GM18505 (cell line): ENCODE data around the gene ST3GAL5.

ENCODE experiments used
- ATAC-seq: cut with Tn5 transposase; IDR thresholded peaks from one replicate; pipeline ENCODE4 v1.9.1; 2021; ENCODE audit not compliant: unreplicated experiment
- POLR2A ChIP-seq: IDR thresholded peaks from 4 replicates; pipeline ENCODE4 v1.6.1; 2011; ENCODE audit warnings: borderline replicate concordance; ENCODE audit not compliant: insufficient read depth, insufficient read length; ENCODE audit errors: extremely low read depth

The ST3GAL5 gene

DNA sequence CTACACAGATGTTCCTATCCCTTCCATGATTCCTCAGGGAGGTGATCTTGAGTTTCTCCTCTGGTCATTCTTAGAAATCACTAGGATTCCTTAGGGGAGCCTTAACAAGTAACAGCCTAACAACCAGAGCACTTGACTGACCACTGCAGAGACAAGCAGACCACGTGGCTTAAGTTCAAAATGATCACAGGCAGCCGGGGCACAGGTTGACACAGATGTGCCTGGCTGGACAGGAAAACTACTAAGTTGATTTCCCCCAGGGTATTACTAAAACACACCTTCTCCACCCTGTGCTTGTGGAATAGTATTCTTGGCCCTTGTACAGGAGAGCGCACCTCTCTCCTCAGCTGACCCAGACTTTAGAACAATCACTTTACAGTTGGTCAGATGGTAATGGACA is 29.9 kb downstream of the ST3GAL5 start:
- ATAC-seq = no peak
- no peak for TF ChIP-seq POLR2A

- no peak for TF ChIP-seq POLR2A
- ATAC-seq = no peak
These were observed 33.9 kb downstream of the ST3GAL5 start for GRCh38 chr2:85854897-85855296.

DNA sequence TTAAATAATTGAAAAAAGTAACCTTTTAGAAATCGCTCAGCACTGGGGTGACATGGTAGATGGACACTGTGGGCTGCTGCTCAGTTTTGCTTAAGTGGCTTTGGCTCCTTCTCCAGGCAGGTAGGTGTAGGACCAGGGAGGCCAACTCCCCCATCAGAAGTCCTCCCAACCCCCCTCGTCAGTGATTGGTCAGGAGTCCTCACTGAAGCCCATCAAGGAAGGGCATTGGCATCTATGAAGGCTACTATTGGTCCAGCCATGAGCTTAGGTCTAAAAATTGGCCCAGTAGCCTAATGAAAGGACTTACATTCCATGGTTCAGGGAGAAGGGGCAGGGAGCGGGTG is 34.7 kb downstream of the ST3GAL5 start:
- no peak for TF ChIP-seq POLR2A
- ATAC-seq = peak; percentile 21

- peak; percentile 48 for ATAC-seq
- no peak for TF ChIP-seq POLR2A
These were observed 35.2 kb downstream of the ST3GAL5 start for GRCh38 chr2:85853499-85854165.

DNA sequence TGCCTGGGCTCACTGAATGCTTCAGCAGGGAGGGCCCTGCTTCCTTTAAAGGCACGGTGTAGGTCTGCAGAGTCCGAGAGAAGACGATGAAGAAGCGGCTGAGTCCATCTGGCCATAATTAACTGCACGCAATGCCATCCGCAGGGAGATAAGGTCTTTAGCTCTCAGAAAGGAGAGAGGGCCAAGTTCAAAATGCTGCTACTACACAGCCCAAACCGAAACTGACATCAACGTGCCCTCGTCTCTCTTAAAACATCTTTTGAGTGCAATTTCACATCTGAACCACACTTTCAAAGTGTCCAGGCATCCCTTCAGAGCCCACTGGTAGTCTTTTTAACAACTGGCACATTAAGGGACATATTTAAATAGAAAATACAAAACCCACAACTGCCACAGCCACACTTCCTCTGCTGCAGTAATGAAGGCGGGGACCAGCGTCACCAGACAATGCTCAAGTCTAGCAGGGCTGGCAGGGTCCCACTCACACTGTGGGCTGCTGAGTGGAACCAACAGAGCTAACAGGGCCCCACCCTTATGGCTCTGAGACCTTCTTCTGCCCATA is 35.8 kb downstream of the ST3GAL5 start:
- peak; percentile 41 for TF ChIP-seq POLR2A
- ATAC-seq = peak; percentile 53

- ATAC-seq = no peak
- no peak for TF ChIP-seq POLR2A
These were observed 36.5 kb downstream of the ST3GAL5 start for GRCh38 chr2:85852152-85852840.

DNA sequence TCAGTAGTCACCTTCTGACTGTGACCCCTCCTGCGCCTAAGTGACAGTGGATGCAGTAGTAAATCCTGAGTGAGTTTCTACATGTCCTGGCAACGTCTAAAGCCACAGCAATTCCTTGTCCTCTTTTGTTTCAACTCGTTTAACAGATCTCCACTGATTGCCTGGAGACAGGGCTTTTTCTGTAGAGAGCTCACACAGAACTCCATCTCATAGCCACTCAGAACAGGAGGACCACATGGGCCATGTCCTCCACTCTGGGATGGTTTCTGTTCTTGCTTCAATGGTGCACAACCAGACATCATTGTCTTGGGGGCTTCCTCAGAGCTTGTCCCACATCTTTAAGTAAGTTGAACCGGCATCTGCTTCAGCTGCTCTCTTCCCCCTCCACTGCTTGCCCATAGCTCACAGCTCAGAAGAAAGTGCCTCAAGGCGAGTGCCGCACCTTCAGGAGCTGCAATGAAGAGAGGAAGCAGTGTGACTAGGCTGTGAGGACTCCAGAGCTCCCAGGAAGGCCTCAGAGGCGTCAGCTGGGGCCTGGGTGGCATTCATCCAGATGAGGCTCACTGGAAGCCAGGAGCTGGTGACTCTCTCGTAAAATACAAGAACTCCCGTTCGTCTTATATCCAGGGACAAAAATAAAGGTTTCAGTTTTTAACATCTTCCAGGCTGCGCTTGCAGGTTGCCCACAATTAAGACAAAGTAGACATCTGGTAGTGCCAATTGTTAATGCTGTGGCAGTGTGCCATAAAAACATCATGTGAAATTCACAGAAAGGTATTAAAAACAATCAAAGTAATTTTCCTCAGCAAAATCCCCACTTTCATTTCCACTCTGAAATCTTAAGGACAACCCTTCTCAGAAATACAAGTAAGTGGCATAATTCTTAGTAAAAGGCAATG is 37.3 kb downstream of the ST3GAL5 start:
- ATAC-seq = no peak
- no peak for TF ChIP-seq POLR2A

DNA sequence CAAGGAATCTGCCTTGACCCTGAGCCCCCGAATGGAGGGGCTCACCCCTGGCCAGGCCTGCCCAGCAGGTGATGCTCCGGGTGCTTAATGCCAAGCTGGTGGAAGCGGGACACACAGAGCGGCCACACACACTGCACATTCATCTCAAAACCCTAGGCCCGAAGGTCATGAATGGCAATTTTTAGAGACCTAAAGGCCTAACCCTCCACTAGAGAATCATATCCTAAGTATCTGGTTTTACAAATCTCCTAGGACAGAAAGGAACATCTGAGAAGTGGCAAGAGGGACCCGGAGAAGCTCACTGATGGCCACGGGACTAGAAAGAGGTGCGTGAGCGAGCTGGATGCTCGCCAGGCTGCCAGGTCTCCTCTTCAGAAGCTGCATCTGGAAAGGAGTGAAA is 38.3 kb downstream of the ST3GAL5 start:
- TF ChIP-seq POLR2A = no peak
- no peak for ATAC-seq

DNA sequence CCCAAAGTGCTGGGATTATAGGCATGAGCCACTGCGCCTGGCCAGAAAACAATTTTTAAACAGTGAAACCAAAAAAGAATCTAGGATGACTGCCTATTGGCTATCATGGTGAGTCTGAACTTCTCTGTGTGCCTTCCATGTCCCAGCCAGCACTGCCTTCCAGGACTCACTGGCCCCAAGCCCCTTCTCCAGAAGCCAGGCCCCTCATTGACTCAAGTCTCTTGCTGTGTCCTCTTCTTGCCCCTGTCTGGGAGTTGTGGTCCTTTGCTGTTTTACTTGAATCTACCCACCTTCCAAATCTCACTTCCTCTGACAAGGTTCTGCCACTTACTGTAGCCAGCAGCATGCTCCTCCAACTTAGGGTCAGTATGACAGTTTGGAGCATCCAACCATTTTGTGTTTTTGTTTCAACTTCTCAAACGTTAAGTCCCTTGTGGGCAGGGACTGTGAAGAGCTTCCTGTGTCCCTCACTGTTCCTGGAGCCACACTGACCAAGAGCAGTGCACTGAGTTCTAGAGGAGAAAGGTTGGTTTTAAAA is 41.7 kb downstream of the ST3GAL5 start:
- no peak for ATAC-seq
- no peak for TF ChIP-seq POLR2A

- no peak for TF ChIP-seq POLR2A
- no peak for ATAC-seq
These were observed 42.4 kb downstream of the ST3GAL5 start for GRCh38 chr2:85846411-85846810.

DNA sequence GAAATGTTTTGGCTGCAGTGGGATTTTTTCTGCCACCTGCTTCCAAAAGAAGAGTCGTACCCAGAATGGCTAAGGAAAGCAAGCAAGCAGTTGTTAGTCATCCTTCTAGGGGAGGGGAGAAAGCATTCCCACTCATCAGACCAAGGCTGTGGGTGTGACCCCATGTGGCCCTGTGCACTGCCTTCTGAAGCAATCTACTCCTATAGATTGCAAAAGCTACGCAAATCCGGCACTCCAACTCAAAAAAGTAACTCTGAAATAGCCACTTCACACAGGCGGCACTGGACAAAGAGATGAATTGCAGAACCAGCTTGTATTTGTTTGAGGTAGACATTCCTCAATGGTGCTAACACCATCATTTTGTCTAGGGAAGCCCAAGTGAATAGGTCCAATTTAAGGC is 44.3 kb downstream of the ST3GAL5 start:
- TF ChIP-seq POLR2A = no peak
- ATAC-seq = no peak

DNA sequence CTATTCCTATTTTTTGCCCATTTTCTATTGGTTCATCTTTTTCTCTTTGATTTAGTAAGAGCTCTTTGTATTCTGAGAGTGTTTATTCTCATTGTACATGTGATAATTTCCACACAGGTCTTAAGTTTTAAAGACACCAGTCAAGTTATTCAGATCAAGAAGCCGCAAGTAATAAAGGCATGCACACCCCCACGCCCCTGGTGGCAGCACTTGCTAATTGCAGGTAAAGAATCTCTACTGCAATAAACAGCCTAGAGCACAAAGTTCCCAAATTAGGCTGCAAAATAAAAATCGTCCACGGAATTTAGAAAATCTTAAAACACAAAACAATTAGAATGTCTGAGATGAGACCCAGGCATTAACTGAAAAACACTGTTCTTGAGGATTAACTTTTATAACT is 45.2 kb downstream of the ST3GAL5 start:
- no peak for TF ChIP-seq POLR2A
- ATAC-seq = no peak

DNA sequence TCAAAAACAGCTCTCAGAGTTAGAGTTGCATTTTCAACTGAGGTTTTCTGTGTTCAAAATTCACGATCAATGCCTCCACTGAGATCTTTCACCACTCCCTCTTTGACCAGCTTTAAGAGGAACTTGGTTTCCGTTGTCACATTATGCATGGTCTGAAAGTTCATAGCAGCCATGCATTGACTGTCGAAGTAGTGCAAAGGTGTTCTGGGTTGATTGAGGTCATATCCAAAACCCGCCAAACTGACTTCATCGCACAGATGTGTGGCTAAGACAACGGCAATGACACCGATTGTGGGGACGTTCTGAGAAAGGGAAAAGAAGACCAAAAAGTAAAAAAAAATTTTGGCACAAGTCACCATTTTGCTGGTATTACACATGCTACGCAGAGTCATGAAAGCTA is 48.7 kb downstream of the ST3GAL5 start:
- no peak for TF ChIP-seq POLR2A
- no peak for ATAC-seq
